ENCODE measurements around the gene TMEM132D.
"Not testable (repeated sequence)": the region's sequence is repeated elsewhere in the genome, so short reads cannot be mapped to it uniquely, and the experiment has no call there.

TMEM132D gene

DNA sequence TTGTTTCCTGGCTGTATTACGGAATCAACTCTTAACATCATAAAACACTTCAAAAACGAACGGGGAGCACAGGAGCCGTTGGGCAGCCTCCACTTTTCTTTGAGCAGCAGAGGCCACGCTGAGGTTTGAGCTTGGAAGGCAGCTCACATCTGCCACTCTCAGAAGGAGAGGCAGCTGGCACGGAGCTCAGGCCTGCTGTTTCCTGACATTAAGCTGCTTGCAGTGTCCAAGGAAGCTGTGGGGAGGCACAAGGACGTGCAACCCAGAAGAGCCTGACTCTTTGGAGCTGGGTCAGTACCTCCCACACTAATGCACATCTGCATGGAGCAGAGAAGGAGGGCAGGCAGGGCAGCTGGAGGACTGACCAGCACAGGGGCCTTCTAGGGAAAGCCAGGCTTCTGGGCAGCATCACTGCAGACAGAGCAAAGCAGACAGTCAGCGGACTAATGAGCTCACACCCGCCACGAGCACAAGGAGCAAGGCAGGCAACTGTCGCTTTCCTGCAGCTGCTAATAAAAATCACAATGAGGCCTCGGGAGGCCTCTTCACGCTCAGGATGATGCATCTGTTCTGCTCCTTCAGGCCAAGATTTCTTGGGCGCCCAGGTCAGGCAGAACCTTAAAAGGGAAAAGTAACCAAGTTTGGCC, 839.5 kb downstream of the TMEM132D start:
- DNase-seq (ENCODE audit: low read depth in 2 of 2): no peak

DNA sequence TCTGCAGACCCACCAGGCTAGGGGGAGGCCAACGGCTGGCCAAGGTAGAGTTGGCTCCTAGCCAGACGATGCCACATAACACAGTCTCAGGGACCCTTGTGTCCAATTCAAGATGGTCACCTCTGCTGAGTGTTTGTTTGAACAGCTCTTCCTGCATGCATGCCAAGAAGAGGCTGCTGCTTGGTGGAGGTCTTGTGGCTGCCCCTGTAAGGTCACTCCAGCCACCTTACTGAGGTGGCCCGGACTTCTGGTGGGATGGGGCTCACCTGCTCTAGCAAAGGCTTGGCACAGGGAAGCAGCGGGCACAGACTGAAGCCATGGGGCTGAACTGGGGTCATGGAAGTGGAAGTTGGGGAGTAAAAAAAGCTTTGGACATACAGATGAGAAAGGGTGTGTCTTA, 840.2 kb downstream of the TMEM132D start:
- no peak for DNase-seq (ENCODE audit: low read depth in 2 of 2)

DNA sequence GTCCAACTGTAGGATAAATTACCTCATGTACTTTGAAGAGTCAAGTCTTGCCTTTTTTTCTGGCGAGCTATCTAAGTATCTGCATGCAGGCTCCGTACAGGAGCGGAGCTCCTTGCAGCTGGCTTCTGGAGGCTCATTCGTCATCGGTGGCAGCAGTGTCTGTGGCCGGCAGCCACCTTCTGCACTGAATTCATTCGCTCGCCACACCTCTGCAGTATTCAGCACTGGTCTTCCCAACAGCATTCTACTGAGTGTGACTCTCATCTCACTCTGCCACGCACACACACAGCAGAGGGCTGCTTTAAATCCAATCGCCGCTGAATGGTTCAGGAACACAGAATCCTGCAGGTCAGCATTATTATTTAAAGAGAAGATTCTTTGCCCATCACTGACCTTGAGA, 850.6 kb downstream of the TMEM132D start:
- DNase-seq (ENCODE audit: low read depth in 2 of 2): no peak

DNA sequence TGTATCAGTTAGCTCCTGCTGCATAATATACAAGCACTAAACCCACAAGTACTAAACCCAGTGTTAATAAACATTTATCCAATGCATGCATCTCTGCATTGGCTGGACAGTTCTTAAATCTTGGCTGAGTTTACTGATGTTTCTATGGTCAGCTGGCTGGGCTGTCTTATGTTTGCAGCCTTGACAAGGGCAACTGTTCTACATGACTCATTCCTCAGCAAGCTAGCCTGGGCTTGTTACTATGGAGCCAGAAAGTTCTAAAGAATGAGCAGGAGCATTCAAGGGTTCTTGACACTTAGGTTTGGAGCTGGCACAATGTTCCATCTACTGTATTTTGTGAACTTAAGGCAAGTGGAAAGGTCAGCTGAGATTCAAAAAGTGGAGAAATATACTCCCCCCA, 851.5 kb downstream of the TMEM132D start:
- no peak for DNase-seq (ENCODE audit: low read depth in 2 of 2)

DNA sequence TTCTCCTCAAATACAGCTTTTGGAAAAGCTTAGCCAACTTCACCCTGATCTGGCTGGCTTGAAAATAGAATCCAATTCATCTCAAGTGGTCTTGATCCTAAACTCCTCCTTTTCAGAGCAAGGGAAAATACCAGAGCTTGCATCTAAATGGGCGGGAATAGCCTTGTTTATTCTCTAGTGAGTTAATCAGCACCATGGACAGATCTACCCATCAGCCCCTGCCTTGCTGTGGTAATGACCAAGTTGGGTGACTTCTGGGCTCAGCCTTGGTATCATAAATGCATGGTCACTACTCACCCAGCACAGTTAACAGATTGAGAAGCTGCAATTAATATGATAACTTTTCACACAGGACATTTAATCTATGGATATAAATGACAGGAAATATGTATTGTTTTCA, 853.9 kb downstream of the TMEM132D start:
- DNase-seq (ENCODE audit: low read depth in 2 of 2): no peak

DNA sequence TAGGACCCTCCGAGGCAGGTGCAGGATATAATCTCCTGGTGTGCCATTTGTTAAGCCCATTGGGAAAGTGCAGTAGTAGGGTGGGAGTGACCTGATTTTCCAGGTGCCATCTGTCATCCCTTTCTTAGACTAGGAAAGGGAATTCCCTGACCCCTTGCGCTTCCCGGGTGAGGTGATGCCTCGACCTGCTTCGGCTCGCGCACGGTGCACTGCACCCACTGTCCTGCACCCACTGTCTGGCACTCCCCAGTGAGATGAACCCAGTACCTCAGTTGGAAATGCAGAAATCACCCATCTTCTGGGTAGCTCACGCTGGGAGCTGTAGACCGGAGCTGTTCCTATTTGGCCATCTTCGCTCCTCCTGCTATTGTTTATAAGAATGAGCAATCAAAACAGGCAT, 860.5 kb downstream of the TMEM132D start:
- not testable (repeated sequence) for DNase-seq (ENCODE audit: low read depth in 2 of 2)

DNA sequence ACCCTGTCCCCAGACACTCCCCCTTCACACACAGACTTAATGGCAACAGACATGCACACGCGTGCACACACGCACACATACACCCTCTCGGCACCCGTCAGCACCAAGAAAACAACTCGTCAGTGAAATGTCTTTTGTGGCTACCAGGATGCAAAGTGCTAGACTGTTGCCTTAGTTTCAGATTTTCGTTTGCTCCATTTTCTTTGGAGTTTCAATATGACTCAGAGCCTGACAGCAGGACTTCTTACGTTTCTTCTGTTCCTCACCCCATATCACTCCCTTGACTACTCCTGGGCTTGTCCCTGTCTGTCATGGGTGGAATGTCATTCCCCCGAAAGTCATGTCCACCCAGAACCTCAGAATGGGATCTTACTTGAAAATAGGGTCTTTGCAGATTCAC, 867.7 kb downstream of the TMEM132D start:
- no peak for DNase-seq (ENCODE audit: low read depth in 2 of 2)

DNA sequence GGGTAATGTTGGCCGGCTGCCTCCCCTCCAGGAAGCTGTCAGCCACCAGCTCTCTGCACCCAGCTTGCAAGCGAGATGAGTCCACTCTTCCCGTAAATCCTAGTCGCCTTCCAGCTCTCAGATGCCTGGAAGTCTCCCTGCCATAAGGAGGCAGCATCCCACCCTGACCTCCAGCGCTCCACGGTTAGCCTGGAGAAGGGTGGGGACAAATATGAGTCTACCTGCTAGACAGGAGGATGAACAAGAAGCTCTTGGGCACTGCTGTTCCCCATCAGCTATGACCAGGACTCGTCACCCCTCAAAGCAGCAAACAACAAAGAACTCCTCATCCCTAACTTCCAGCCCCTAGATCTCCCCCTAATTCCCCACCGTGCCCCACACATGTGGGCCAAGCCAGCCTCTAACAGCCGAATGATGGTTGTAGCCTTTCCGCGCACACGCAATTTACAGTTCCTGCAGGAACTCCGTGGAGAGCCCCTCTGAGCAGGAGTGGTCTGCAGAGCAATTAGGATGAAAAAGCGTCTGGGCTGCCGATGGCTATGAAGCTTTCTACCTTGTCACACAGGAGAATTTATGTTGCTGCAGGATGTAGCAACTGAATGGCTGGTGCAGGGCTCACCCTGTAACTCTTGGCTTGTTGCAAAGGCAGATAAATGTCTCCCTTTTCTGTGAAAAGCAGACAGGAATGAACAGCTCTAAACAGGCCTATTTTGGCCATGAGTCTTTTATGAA, 869.1 kb downstream of the TMEM132D start:
- no peak for DNase-seq (ENCODE audit: low read depth in 2 of 2)

DNA sequence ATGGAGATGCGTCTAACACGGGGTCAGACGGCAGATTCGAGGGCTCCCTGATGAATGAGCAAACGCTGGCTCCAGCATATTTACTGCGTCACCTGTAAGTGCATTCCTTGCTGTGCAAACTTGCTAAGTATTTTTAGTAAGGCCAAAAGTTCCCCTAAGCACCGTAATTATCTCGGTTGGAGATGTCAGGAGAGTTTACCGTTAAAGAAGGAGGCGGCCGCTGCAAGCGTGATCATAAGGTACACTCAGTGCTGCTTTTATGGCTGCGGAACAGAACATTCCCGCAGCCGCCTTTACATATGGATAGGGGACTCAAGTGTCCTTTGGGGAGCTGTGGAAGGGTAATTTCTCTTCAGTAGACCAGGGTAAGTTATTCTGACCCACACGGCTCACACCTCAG, 875.0 kb downstream of the TMEM132D start:
- DNase-seq (ENCODE audit: low read depth in 2 of 2): no peak

DNA sequence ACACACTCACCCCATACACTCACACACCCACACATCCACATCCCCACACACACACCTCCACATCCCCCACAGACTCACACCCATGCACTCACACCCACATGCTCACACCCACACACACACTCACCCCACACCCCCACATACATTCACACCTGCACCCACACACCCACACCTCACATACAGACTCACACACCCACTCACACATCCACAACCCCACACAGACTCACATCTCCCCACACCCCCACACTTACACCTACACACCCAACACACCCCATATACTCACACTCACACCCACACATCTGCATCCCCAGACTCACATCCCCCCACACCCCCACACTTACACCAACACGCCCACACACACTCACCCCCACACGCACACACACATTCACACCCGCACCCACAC, 878.8 kb downstream of the TMEM132D start:
- DNase-seq (ENCODE audit: low read depth in 2 of 2): no peak
